Measurements from ENCODE around the gene SPACA6. TPM values are rescaled to one million over a fixed set of nuclear protein-coding genes. Genes with fewer than 3 reads are reported as not detected.

Gene SPACA6
- total and polyA plus RNA-seq, 2 experiments from 2014 or later = 7.7 to 8.0 TPM

DNA sequence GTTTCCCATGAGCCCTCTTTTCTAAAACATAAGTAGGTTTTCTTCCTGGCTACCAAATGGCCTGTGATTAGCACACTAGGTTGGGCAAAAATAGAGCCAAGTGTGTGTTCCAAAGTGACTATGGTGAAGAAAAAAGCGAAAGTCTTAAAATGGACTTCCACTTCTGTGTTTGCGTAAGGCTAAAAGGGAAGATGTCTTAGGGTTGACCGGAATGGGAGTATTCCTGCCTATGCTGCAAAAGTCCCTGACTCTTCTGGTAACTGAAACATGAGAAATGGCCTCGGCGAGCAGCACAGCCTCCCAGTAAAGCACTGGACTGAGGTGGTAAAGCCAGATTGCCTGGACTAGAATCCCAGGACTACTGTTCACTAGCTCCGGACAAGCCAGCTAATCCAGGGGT is 61.0 kb downstream of the SPACA6 start:
- Histone ChIP-seq H4K20me1 (ENCODE audit: insufficient read depth) (no peaks in the 10 kb centered on the region), H3K36me3 (ENCODE audit: low read depth) (no peaks in the 10 kb centered on the region), H3K4me3 (no peak overlapping the region), H3K27ac (no peak overlapping the region), H3K4me2 (ENCODE audit: unreplicated experiment) (no peak overlapping the region), H3F3A (ENCODE audit: insufficient read depth) (no peaks in the 10 kb centered on the region), H3K4me1 (ENCODE audit: insufficient read depth) (peaks cover 4% of the 10 kb centered on the region; the same call in 1 of the 2 replicates), H3K9me3 (ENCODE audit: low read depth) (no peaks in the 10 kb centered on the region), H3K79me2 (ENCODE audit: insufficient read depth) (no peaks in the 10 kb centered on the region), H3K9ac (no peak overlapping the region), H2AFZ (no peak overlapping the region), H3K27me3 (replicated peaks; ENCODE audit: insufficient read depth) (no peaks in the 10 kb centered on the region; the same call in 1 of the 2 replicates), H3K9me2 (ENCODE audit: insufficient read depth) (no peaks in the 10 kb centered on the region)
- WGBS, 2 experiments (ENCODE audit: low coverage in 1 of 2, low lambda C conversion rate in 2 of 2, missing lambda C conversion rate in 2 of 2) = 34 to 38% methylated on average over 6 of the region's 6 CpGs
- no peak for DNase-seq
- in situ Hi-C loops (cut with MboI) = no loop called here
- TF ChIP-seq EZH2phosphoT487 (IDR thresholded peaks at IDR 0.05; ENCODE audit: insufficient read depth, low read depth) (no peak), EZH2 (IDR thresholded peaks at IDR 0.05; ENCODE audit: insufficient read depth, poor library complexity, severe bottlenecking) (no peak)

DNA sequence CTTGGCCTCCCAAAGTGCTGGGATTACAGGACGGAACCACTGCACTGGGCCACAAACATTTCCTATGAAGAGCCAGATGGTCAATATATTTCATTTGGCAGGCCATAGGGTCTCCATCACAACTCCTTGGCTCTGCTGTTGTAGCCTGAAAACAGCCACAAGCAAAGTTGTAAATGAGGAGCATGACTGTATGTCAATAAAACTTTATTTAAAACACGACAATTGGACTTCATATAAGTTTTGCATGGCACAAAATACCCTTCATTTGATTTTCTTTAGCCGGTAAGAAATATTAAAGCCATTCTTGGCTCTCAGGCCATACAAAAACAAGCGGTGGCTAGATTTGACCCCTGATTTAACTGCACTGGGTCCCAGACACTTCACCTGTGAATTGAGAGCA is 61.6 kb downstream of the SPACA6 start:
- H3K4me3 ChIP-seq = no peak overlapping the region
- H3K27ac ChIP-seq = no peak overlapping the region
- H2AFZ ChIP-seq = no peak overlapping the region
- H3K9ac ChIP-seq = no peak overlapping the region
- H3K27me3 ChIP-seq (replicated peaks; ENCODE audit: insufficient read depth) = no peaks in the 10 kb centered on the region; the same call in 1 of the 2 replicates
- in situ Hi-C loops (cut with MboI) = no loop called here
- no peaks in the 10 kb centered on the region for H3K9me3 ChIP-seq (ENCODE audit: low read depth)
- no peaks in the 10 kb centered on the region for H3K9me2 ChIP-seq (ENCODE audit: insufficient read depth)
- no peak for DNase-seq
- no peaks in the 10 kb centered on the region for H3F3A ChIP-seq (ENCODE audit: insufficient read depth)
- TF ChIP-seq EZH2 (IDR thresholded peaks at IDR 0.05; ENCODE audit: insufficient read depth, poor library complexity, severe bottlenecking) (no peak), EZH2phosphoT487 (IDR thresholded peaks at IDR 0.05; ENCODE audit: insufficient read depth, low read depth) (no peak)
- H3K36me3 ChIP-seq (ENCODE audit: low read depth) = no peaks in the 10 kb centered on the region
- H3K4me2 ChIP-seq (ENCODE audit: unreplicated experiment) = no peak overlapping the region
- H4K20me1 ChIP-seq (ENCODE audit: insufficient read depth) = no peaks in the 10 kb centered on the region
- H3K4me1 ChIP-seq (ENCODE audit: insufficient read depth) = peaks cover 4% of the 10 kb centered on the region; the same call in 1 of the 2 replicates
- H3K79me2 ChIP-seq (ENCODE audit: insufficient read depth) = no peaks in the 10 kb centered on the region
- 27 to 30% methylated on average over 4 of the region's 4 CpGs for WGBS, 2 experiments (ENCODE audit: low coverage in 1 of 2, low lambda C conversion rate in 2 of 2, missing lambda C conversion rate in 2 of 2)

MicroRNAs within 50 kb of the gene (microRNA counts, 767-probe panel; counts per million panel counts)
- microRNA hsa-let-7e-5p (9,573 counts per million, percentile 99 among the panel's probes with 10 or more counts), microRNA hsa-miR-125a-3p (447 counts per million, percentile 86 among the panel's probes with 10 or more counts), microRNA hsa-miR-125a-5p (9,684 counts per million, percentile 99 among the panel's probes with 10 or more counts), microRNA hsa-miR-99b-5p (7,623 counts per million, percentile 96 among the panel's probes with 10 or more counts)

Small RNA genes lying within 50 kb of the gene (microRNA-seq; reads per million reads assigned to microRNA genes)
- gene MIR125A (ENCODE audit: borderline number of aligned reads) (10,357 reads per million, percentile 95 among the genes with 10 or more reads in this experiment), gene MIR99B (ENCODE audit: borderline number of aligned reads) (6,604 reads per million, percentile 92 among the genes with 10 or more reads in this experiment), gene MIRLET7E (ENCODE audit: borderline number of aligned reads) (15,714 reads per million, percentile 96 among the genes with 10 or more reads in this experiment)

Small RNA genes lying within 50 kb of the gene (small RNA-seq; reads per million reads assigned to genes)
- not detected for gene AC018755.2 (ENCODE audit: low read depth, low replicate concordance)
- gene MIR125A (ENCODE audit: low read depth, low replicate concordance) = not detected
- gene MIR99B (ENCODE audit: low read depth, low replicate concordance) = not detected
- gene MIRLET7E (ENCODE audit: low read depth, low replicate concordance) = not detected

Other genes with a start within 250 kb of the SPACA6 start
- gene SIGLEC8, start 234.9 kb upstream of the SPACA6 start, total RNA-seq (2014; rRNA removed; shearing (Covaris generic)) = not detected in 2 replicates
- gene SIGLEC8, start 234.9 kb upstream of the SPACA6 start, polyA plus RNA-seq (2016; fragmentation: Nextera tagmentation; extraction: Ambion mirVana) = not detected in 2 replicates
- not detected in 2 replicates for gene CEACAM18, start 214.8 kb upstream of the SPACA6 start, total RNA-seq (2014; rRNA removed; shearing (Covaris generic))
- not detected in 2 replicates for gene CEACAM18, start 214.8 kb upstream of the SPACA6 start, polyA plus RNA-seq (2016; fragmentation: Nextera tagmentation; extraction: Ambion mirVana)
- not detected in 2 replicates for gene SIGLEC12, start 191.5 kb upstream of the SPACA6 start, total RNA-seq (2014; rRNA removed; shearing (Covaris generic))
- not detected in 2 replicates for gene SIGLEC12, start 191.5 kb upstream of the SPACA6 start, polyA plus RNA-seq (2016; fragmentation: Nextera tagmentation; extraction: Ambion mirVana)
- gene SIGLEC6, start 161.7 kb upstream of the SPACA6 start, total RNA-seq (2014; rRNA removed; shearing (Covaris generic)) = not detected in 2 replicates
- gene SIGLEC6, start 161.7 kb upstream of the SPACA6 start, polyA plus RNA-seq (2016; fragmentation: Nextera tagmentation; extraction: Ambion mirVana) = not detected in 2 replicates
- gene ZNF175, start 122.0 kb upstream of the SPACA6 start, total RNA-seq (2014; rRNA removed; shearing (Covaris generic)) = 2.4 and 2.9 TPM in 2 replicates
- gene ZNF175, start 122.0 kb upstream of the SPACA6 start, polyA plus RNA-seq (2016; fragmentation: Nextera tagmentation; extraction: Ambion mirVana) = 2.6 and 2.9 TPM in 2 replicates
- gene SIGLEC5, start 62.9 kb upstream of the SPACA6 start, total RNA-seq (2014; rRNA removed; shearing (Covaris generic)) = not detected in 2 replicates
- not detected in 2 replicates for gene SIGLEC5, start 62.9 kb upstream of the SPACA6 start, polyA plus RNA-seq (2016; fragmentation: Nextera tagmentation; extraction: Ambion mirVana)
- not detected in 2 replicates for gene SIGLEC14, start 46.5 kb upstream of the SPACA6 start, total RNA-seq (2014; rRNA removed; shearing (Covaris generic))
- not detected in 2 replicates for gene SIGLEC14, start 46.5 kb upstream of the SPACA6 start, polyA plus RNA-seq (2016; fragmentation: Nextera tagmentation; extraction: Ambion mirVana)
- gene HAS1, start 30.7 kb downstream of the SPACA6 start, total RNA-seq (2014; rRNA removed; shearing (Covaris generic)) = 0.43 and 1.1 TPM in 2 replicates
- gene HAS1, start 30.7 kb downstream of the SPACA6 start, polyA plus RNA-seq (2016; fragmentation: Nextera tagmentation; extraction: Ambion mirVana) = 0.29 TPM in 1 of 2 replicates, not detected in the other
- 0.13 TPM in 1 of 2 replicates, not detected in the other for gene FPR1, start 58.5 kb downstream of the SPACA6 start, total RNA-seq (2014; rRNA removed; shearing (Covaris generic))
- gene FPR1, start 58.5 kb downstream of the SPACA6 start, polyA plus RNA-seq (2016; fragmentation: Nextera tagmentation; extraction: Ambion mirVana) = not detected in 2 replicates
- not detected in 2 replicates for gene FPR2, start 67.8 kb downstream of the SPACA6 start, total RNA-seq (2014; rRNA removed; shearing (Covaris generic))
- not detected in 2 replicates for gene FPR2, start 67.8 kb downstream of the SPACA6 start, polyA plus RNA-seq (2016; fragmentation: Nextera tagmentation; extraction: Ambion mirVana)
- not detected in 2 replicates for gene FPR3, start 101.8 kb downstream of the SPACA6 start, total RNA-seq (2014; rRNA removed; shearing (Covaris generic))
- gene FPR3, start 101.8 kb downstream of the SPACA6 start, polyA plus RNA-seq (2016; fragmentation: Nextera tagmentation; extraction: Ambion mirVana) = not detected in 2 replicates
- 6.7 and 8.8 TPM in 2 replicates for gene ZNF577, start 194.6 kb downstream of the SPACA6 start, total RNA-seq (2014; rRNA removed; shearing (Covaris generic))
- 7.6 and 9.3 TPM in 2 replicates for gene ZNF577, start 194.6 kb downstream of the SPACA6 start, polyA plus RNA-seq (2016; fragmentation: Nextera tagmentation; extraction: Ambion mirVana)
- gene ZNF649, start 211.7 kb downstream of the SPACA6 start, total RNA-seq (2014; rRNA removed; shearing (Covaris generic)) = 3.8 and 5.8 TPM in 2 replicates
- 5.4 and 5.8 TPM in 2 replicates for gene ZNF649, start 211.7 kb downstream of the SPACA6 start, polyA plus RNA-seq (2016; fragmentation: Nextera tagmentation; extraction: Ambion mirVana)
- gene ZNF613, start 234.1 kb downstream of the SPACA6 start, total RNA-seq (2014; rRNA removed; shearing (Covaris generic)) = 3.7 and 7.1 TPM in 2 replicates
- gene ZNF613, start 234.1 kb downstream of the SPACA6 start, polyA plus RNA-seq (2016; fragmentation: Nextera tagmentation; extraction: Ambion mirVana) = 3.6 and 6.1 TPM in 2 replicates